Neural crest cell (in vitro differentiated cells): ENCODE data around the gene BOD1L1. TPM values are rescaled to one million over a fixed set of nuclear protein-coding genes. Genes with fewer than 3 reads are reported as not detected.

ENCODE experiments used
- DNase-seq: peaks from one replicate; pipeline ENCODE4 v3.0.0; 2021; ENCODE audit warnings: low read depth, mixed read lengths, low spot score
- H3K27ac Mint-ChIP-seq: one replicate; pipeline ENCODE4 v1.8.0; 2021; ENCODE audit warnings: mild to moderate bottlenecking, mixed read lengths; ENCODE audit not compliant: unreplicated experiment
- H3K27me3 Mint-ChIP-seq: 2 replicates; pipeline ENCODE4 v1.8.0; 2021; ENCODE audit warnings: low read depth, mild to moderate bottlenecking, mixed read lengths
- H3K36me3 Mint-ChIP-seq: 2 replicates; pipeline ENCODE4 v1.8.0; 2021; ENCODE audit warnings: low read depth, mild to moderate bottlenecking, mixed read lengths
- H3K4me1 Mint-ChIP-seq: 2 replicates; pipeline ENCODE4 v1.8.0; 2021; ENCODE audit warnings: mixed read lengths
- H3K4me3 Mint-ChIP-seq: one replicate; pipeline ENCODE4 v1.8.0; 2021; ENCODE audit warnings: mild to moderate bottlenecking, mixed read lengths
- H3K9me3 Mint-ChIP-seq: 2 replicates; pipeline ENCODE4 v1.8.0; 2021; ENCODE audit warnings: mixed read lengths
- CTCF ChIP-seq: fragments of 200-600 bp; sonication (generic); conservative IDR thresholded peaks from 2 replicates; pipeline ENCODE4 v1.5.0; 2021; ENCODE audit warnings: antibody characterized with exemption, mild to moderate bottlenecking
- total RNA-seq: library from RNA; stranded (reverse); gene quantifications from 2 replicates; pipeline ENCODE4 v1.2.1, GENCODE V29; 2021

Gene BOD1L1
- total RNA-seq, 1 donor from 2014 or later, result 27.9 TPM

- Mint-ChIP-seq H3K27me3 (no peaks in the 10 kb centered on the region), H3K27ac (no peak overlapping the region), H3K36me3 (peaks cover 34% of the 10 kb centered on the region), H3K9me3 (no peaks in the 10 kb centered on the region), H3K4me3 (no peak overlapping the region), H3K4me1 (peaks cover 3% of the 10 kb centered on the region)
- no peak for DNase-seq
- no peak for TF ChIP-seq CTCF
Measured at GRCh38 chr4:13601848-13602247, 25.7 kb downstream of the BOD1L1 start.

GRCh38 chr4:13601048-13601447 lies 26.5 kb downstream of the BOD1L1 start:
- TF ChIP-seq CTCF, result no peak
- H3K27ac Mint-ChIP-seq, result no peak overlapping the region
- H3K4me3 Mint-ChIP-seq, result no peak overlapping the region
- no peaks in the 10 kb centered on the region for H3K9me3 Mint-ChIP-seq
- H3K27me3 Mint-ChIP-seq, result no peaks in the 10 kb centered on the region
- peaks cover 3% of the 10 kb centered on the region for H3K4me1 Mint-ChIP-seq
- H3K36me3 Mint-ChIP-seq, result peaks cover 38% of the 10 kb centered on the region
- no peak for DNase-seq

- Mint-ChIP-seq H3K4me1 (no peaks in the 10 kb centered on the region), H3K27me3 (no peaks in the 10 kb centered on the region), H3K36me3 (peaks cover 32% of the 10 kb centered on the region), H3K27ac (no peak overlapping the region), H3K9me3 (no peaks in the 10 kb centered on the region), H3K4me3 (no peak overlapping the region)
- DNase-seq, result no peak
- peak; percentile 36 for TF ChIP-seq CTCF
Measured at GRCh38 chr4:13599159-13599558, 28.4 kb downstream of the BOD1L1 start.

DNA sequence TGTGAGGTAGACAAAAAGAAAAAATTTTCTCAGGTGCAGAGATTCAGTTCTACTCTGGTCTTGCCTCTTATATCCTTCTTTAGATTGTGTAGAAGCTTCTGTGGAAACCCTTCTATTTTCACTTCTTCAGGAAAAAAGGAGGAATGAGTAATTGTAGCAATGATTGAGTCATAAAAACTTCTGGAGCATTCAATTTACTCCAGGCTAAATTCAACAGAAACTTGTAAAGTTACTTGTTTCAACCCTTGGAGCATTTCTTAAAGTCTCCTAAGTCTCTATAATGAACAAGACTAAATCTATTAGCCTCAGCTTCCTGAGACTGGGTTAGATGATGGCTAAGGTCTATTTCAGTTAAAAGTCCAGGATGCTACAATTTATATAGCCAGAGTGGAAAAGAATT lies 29.9 kb downstream of the BOD1L1 start:
- Mint-ChIP-seq H3K27me3 (no peaks in the 10 kb centered on the region), H3K36me3 (peaks cover 24% of the 10 kb centered on the region), H3K27ac (no peak overlapping the region), H3K9me3 (no peaks in the 10 kb centered on the region), H3K4me1 (no peaks in the 10 kb centered on the region), H3K4me3 (no peak overlapping the region)
- DNase-seq, result no peak
- no peak for TF ChIP-seq CTCF

- H3K36me3 Mint-ChIP-seq, result peaks cover 20% of the 10 kb centered on the region
- no peaks in the 10 kb centered on the region for H3K9me3 Mint-ChIP-seq
- TF ChIP-seq CTCF, result no peak
- H3K4me3 Mint-ChIP-seq, result no peak overlapping the region
- no peak for DNase-seq
- no peaks in the 10 kb centered on the region for H3K27me3 Mint-ChIP-seq
- no peak overlapping the region for H3K27ac Mint-ChIP-seq
- H3K4me1 Mint-ChIP-seq, result no peaks in the 10 kb centered on the region
Measured at GRCh38 chr4:13597141-13597540, 30.4 kb downstream of the BOD1L1 start.

GRCh38 chr4:13592220-13592619 lies 35.3 kb downstream of the BOD1L1 start:
- no peak overlapping the region for H3K27ac Mint-ChIP-seq
- no peaks in the 10 kb centered on the region for H3K27me3 Mint-ChIP-seq
- peaks cover 5% of the 10 kb centered on the region for H3K36me3 Mint-ChIP-seq
- no peak for TF ChIP-seq CTCF
- H3K4me1 Mint-ChIP-seq, result no peaks in the 10 kb centered on the region
- no peaks in the 10 kb centered on the region for H3K9me3 Mint-ChIP-seq
- no peak overlapping the region for H3K4me3 Mint-ChIP-seq
- no peak for DNase-seq
